GM12875 (cell line): Measurements from ENCODE around the gene CTSW.
"Not testable (repeated sequence)": the region's sequence is repeated elsewhere in the genome, so short reads cannot be mapped to it uniquely, and the experiment has no call there.

Experiments used
- H3K4me3 ChIP-seq: one replicate; pipeline ENCODE4 v1.5.1; 2011; ENCODE audit warnings: low read depth, low read length, control low read depth
- CTCF ChIP-seq: IDR thresholded peaks from 2 replicates; pipeline ENCODE4 v1.5.1; 2011; ENCODE audit warnings: low read depth, mild to moderate bottlenecking, control low read depth, inconsistent platforms, low read length, moderate library complexity, borderline replicate concordance; ENCODE audit not compliant: insufficient read depth

Gene CTSW

GRCh38 chr11:65844231-65844872 is 35.3 kb upstream of the CTSW start:
- H3K4me3 ChIP-seq, result no peak overlapping the region
- TF ChIP-seq CTCF, result no peak

GRCh38 chr11:65847746-65848145 is 31.9 kb upstream of the CTSW start:
- H3K4me3 ChIP-seq, result no peak overlapping the region
- no peak for TF ChIP-seq CTCF

GRCh38 chr11:65848693-65849092 is 30.9 kb upstream of the CTSW start:
- H3K4me3 ChIP-seq, result not testable (repeated sequence)

GRCh38 chr11:65849366-65849765 is 30.3 kb upstream of the CTSW start:
- H3K4me3 ChIP-seq, result no peak overlapping the region
- TF ChIP-seq CTCF, result no peak

GRCh38 chr11:65849771-65850216 is 29.8 kb upstream of the CTSW start:
- H3K4me3 ChIP-seq, result no peak overlapping the region
- TF ChIP-seq CTCF, result no peak

GRCh38 chr11:65850217-65851082 is 29.2 kb upstream of the CTSW start:
- H3K4me3 ChIP-seq, result no peak overlapping the region
- no peak for TF ChIP-seq CTCF

- H3K4me3 ChIP-seq, result no peak overlapping the region
- TF ChIP-seq CTCF, result peak; percentile 73
Measured at GRCh38 chr11:65851083-65851579, 28.5 kb upstream of the CTSW start.
